Left ventricle myocardium inferior (tissue), 1 donor: Measurements from ENCODE around the gene NHEJ1. TPM values are rescaled to one million over a fixed set of nuclear protein-coding genes. Genes with fewer than 3 reads are reported as not detected.
A peak's percentile ranks its signal among the peaks of the same experiment; 100 is the strongest.

Experiments used
- DNase-seq: peaks from one replicate; pipeline ENCODE4 v3.0.0-alpha.2; 2020
- H3K27ac ChIP-seq: fragments of 200-600 bp; replicated peaks from 2 replicates; pipeline ENCODE4 v1.8.0; 2021
- H3K27me3 ChIP-seq: fragments of 200-600 bp; 2 replicates; pipeline ENCODE4 v1.8.0; 2021; ENCODE audit warnings: low read depth
- H3K36me3 ChIP-seq: fragments of 200-600 bp; 2 replicates; pipeline ENCODE4 v1.8.0; 2021
- H3K4me1 ChIP-seq: fragments of 200-600 bp; 2 replicates; pipeline ENCODE4 v1.8.0; 2021
- H3K4me3 ChIP-seq: fragments of 200-600 bp; 2 replicates; pipeline ENCODE4 v1.8.0; 2021; ENCODE audit warnings: mild to moderate bottlenecking, moderate library complexity
- H3K9me3 ChIP-seq: fragments of 200-600 bp; replicated peaks from 2 replicates; pipeline ENCODE4 v1.8.0; 2021
- intact Hi-C: fragments of 100-400 bp; cut with micrococcal nuclease; formaldehyde crosslinking; loops from one replicate; pipeline ENCODE4 v1.11.0; 2022
- long read RNA-seq: library from polyadenylated mRNA; unstranded; transcript quantifications from one replicate; pipeline ENCODE4 v2.0.0, GENCODE V29; 2021
- total RNA-seq: library from RNA; stranded (reverse); fragmentation: NEBNext Ultra II Directional; extraction: Animal tissue kit (Norgen Biotek cat#: 25700); gene quantifications from one replicate; pipeline ENCODE4 v1.2.1, GENCODE V29; 2021
- TF ChIP-seq, protein P1 (sequence below): fragments of 200-600 bp; IDR thresholded peaks from 2 replicates; pipeline ENCODE4 v1.8.0; 2021; ENCODE audit warnings: antibody characterized with exemption, mild to moderate bottlenecking, borderline replicate concordance
- donor health status: DM: no; HTN: yes; CAD: no; lungs with severe emphysema.

Gene NHEJ1
- 6.4 TPM for total RNA-seq
- long read RNA-seq, transcript NHEJ1-201 (8 exons, 2,094 nt): major isoform, 12 of 15 reads
- long read RNA-seq, partial matches to known transcripts: 0 of 15 reads
- long read RNA-seq, other reads (novel, unspliced or antisense): 3 of 15 reads

DNA sequence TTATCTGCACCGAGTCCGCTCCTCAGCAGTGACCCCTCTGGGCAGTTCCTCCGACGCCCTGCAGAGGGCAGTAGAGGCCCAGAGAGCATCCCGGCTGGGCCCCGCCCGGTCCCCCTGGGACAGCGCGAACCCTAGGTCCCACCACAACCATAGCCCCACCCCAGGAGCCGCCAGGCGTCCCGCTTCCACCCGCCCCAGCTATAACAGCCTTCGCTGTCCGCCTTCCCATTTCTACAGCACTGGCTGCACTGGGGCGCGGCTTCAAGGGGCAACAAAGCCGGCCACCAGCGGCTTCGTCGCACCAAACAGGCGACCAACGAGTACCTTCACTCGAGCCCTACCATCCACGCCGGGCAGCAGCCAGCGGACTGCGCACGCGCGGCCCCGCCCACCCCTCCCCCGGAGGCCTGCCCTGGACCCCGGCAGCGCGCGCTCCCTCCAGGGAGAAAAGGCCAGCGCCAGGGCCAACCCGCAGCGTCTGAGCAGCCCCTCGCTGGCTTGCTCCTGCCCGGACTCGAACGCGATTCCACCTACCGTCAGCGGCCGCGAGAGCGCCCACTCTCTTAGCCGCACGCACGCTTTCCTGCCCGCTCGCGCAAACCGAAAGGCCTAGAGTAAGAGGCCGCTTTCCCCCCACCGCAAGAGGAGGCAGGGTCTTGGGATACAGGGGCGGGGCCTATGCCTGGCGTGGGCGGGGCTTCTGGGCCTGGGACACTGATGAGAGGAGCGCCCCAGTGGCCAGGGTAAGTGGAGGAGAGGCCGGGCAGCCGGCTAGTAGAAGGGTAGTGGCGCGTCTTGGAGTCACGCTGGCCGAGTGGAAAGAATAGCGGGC is at the start of gene NHEJ1:
TSS of gene NHEJ1 (minus strand) at position 630 of the 832 bp plus-strand sequence. CDS start 2,453 bp downstream, outside the sequence.
- TF ChIP-seq, protein P1, sequence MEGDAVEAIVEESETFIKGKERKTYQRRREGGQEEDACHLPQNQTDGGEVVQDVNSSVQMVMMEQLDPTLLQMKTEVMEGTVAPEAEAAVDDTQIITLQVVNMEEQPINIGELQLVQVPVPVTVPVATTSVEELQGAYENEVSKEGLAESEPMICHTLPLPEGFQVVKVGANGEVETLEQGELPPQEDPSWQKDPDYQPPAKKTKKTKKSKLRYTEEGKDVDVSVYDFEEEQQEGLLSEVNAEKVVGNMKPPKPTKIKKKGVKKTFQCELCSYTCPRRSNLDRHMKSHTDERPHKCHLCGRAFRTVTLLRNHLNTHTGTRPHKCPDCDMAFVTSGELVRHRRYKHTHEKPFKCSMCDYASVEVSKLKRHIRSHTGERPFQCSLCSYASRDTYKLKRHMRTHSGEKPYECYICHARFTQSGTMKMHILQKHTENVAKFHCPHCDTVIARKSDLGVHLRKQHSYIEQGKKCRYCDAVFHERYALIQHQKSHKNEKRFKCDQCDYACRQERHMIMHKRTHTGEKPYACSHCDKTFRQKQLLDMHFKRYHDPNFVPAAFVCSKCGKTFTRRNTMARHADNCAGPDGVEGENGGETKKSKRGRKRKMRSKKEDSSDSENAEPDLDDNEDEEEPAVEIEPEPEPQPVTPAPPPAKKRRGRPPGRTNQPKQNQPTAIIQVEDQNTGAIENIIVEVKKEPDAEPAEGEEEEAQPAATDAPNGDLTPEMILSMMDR: no peak
- DNase-seq: peak; percentile 98

GRCh38 chr2:219209236-219210195 is 48.9 kb upstream of the NHEJ1 start:
- Histone ChIP-seq H3K4me3 (no peak overlapping the region), H3K27me3 (no peaks in the 10 kb centered on the region), H3K4me1 (peaks cover 27% of the 10 kb centered on the region), H3K36me3 (peaks cover 58% of the 10 kb centered on the region), H3K9me3 (no peaks in the 10 kb centered on the region), H3K27ac (no peak overlapping the region)
- no peak for DNase-seq
- TF ChIP-seq, protein P1: no peak
- intact Hi-C loops: no loop called here

More for the DNA sequence above, at the start of gene NHEJ1:
- H3K4me3 ChIP-seq: peak within 1 kb of the TSS; percentile 74
- peaks cover 15% of the 10 kb centered on the region for H3K4me1 ChIP-seq
- H3K27ac ChIP-seq: peak within 1 kb of the TSS; percentile 98
- intact Hi-C loops: loop anchor here (10.0 kb wide), 1 partner anchor 64 kb away; the partner anchor contains the start of genes ANKZF1 and ATG9A
- no peaks in the 10 kb centered on the region for H3K9me3 ChIP-seq
- H3K36me3 ChIP-seq: peaks cover 21% of the 10 kb centered on the region
- no peaks in the 10 kb centered on the region for H3K27me3 ChIP-seq

DNA sequence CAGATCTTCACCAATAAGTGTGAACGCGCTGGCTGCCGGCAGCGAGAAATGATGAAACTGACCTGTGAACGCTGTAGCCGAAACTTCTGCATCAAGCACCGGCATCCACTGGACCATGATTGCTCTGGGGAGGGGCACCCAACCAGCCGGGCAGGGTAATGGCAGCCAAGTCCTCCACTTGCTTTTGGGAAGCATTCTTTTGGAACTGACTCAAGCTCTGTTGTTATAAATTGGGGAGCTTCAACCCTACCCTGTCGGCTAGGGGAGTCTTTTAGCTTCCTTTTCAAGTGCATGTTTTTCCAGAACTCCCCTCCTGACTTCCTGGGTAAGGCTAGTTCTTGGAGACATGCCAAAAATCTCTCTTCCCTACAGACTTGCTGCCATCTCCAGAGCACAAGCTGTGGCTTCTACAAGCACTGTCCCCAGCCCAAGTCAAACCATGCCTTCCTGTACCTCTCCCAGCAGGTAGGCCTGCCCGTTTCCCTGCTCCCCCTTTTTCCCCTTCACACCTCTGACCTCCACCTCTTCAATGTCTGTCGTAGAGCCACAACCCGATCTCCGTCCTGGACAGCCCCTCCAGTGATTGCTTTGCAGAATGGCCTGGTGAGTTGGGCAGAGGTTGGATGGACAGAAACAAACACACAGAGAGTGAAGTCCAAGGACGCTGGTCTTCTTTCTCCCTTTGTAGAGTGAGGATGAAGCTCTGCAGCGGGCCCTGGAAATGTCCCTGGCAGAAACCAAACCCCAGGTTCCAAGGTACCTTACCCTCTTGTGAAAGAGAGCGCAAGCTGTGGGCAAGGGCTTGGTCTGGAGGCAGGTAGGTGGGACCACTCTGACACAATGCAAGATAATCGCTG is 47.5 kb upstream of the NHEJ1 start:
- Histone ChIP-seq H3K36me3 (peaks cover 45% of the 10 kb centered on the region), H3K27me3 (no peaks in the 10 kb centered on the region), H3K4me1 (peaks cover 27% of the 10 kb centered on the region), H3K9me3 (no peaks in the 10 kb centered on the region), H3K27ac (peak overlapping the region; percentile 97), H3K4me3 (peak overlapping the region; percentile 81)
- intact Hi-C loops: no loop called here
- TF ChIP-seq, protein P1: no peak
- no peak for DNase-seq

GRCh38 chr2:219207134-219207883 is 46.7 kb upstream of the NHEJ1 start:
- peaks cover 37% of the 10 kb centered on the region for H3K36me3 ChIP-seq
- DNase-seq: no peak
- peak overlapping the region; percentile 97 for H3K27ac ChIP-seq
- H3K4me3 ChIP-seq: peak overlapping the region; percentile 81
- no peaks in the 10 kb centered on the region for H3K27me3 ChIP-seq
- peaks cover 27% of the 10 kb centered on the region for H3K4me1 ChIP-seq
- intact Hi-C loops: no loop called here
- H3K9me3 ChIP-seq: no peaks in the 10 kb centered on the region
- TF ChIP-seq, protein P1: no peak
